Calu3 (cell line): ENCODE measurements around the gene HACE1. TPM values are rescaled to one million over a fixed set of nuclear protein-coding genes. Genes with fewer than 3 reads are reported as not detected.
"Not testable (repeated sequence)": the region's sequence is repeated elsewhere in the genome, so short reads cannot be mapped to it uniquely, and the experiment has no call there.

Experiments used
- BruUV-seq: library from RNA; stranded (reverse); fragments of 400-500 nt; replicated peaks from 2 replicates; lab custom pipeline; 2021; lab: Mats Ljungman, UMichigan
- CTCF ChIA-PET: fragments of 300-600 bp; sonication (Branson Sonifier 250); formaldehyde crosslinking; loops from one replicate; lab custom pipeline; 2022; ENCODE audit warnings: antibody characterized with exemption; lab: Charles Lee
- DNase-seq: peaks from one replicate; pipeline ENCODE4 v3.0.0; 2022
- H3K27ac Mint-ChIP-seq: one replicate; pipeline ENCODE4 v1.8.0; 2022; ENCODE audit warnings: mixed read lengths; ENCODE audit not compliant: unreplicated experiment
- H3K27me3 Mint-ChIP-seq: one replicate; pipeline ENCODE4 v1.8.0; 2022; ENCODE audit warnings: mixed read lengths; ENCODE audit not compliant: unreplicated experiment
- H3K36me3 Mint-ChIP-seq: one replicate; pipeline ENCODE4 v1.8.0; 2022; ENCODE audit warnings: mild to moderate bottlenecking, moderate library complexity, mixed read lengths; ENCODE audit not compliant: insufficient read depth, unreplicated experiment
- H3K4me1 Mint-ChIP-seq: one replicate; pipeline ENCODE4 v1.8.0; 2022; ENCODE audit warnings: mild to moderate bottlenecking, low read depth, mixed read lengths; ENCODE audit not compliant: unreplicated experiment
- H3K4me3 Mint-ChIP-seq: one replicate; pipeline ENCODE4 v1.8.0; 2022; ENCODE audit warnings: mild to moderate bottlenecking, low read depth, moderate library complexity, mixed read lengths; ENCODE audit not compliant: unreplicated experiment
- H3K9me3 Mint-ChIP-seq: one replicate; pipeline ENCODE4 v1.8.0; 2022; ENCODE audit warnings: low read depth, mixed read lengths; ENCODE audit not compliant: unreplicated experiment
- intact Hi-C: fragments of 100-400 bp; cut with micrococcal nuclease; formaldehyde crosslinking; loops from one replicate; pipeline ENCODE4 v1.10.0; 2022; ENCODE audit not compliant: unreplicated experiment
- total RNA-seq: library from RNA; stranded (reverse); gene quantifications from 2 replicates; pipeline ENCODE4 v1.2.3, GENCODE V29; 2022
- TF ChIP-seq, protein P1 (sequence below): fragments of 200-600 bp; IDR thresholded peaks from one replicate; pipeline ENCODE4 v1.8.0; 2022; ENCODE audit warnings: antibody characterized with exemption; ENCODE audit not compliant: unreplicated experiment

Gene HACE1
- total RNA-seq, 1 experiment from 2014 or later, result 12.5 TPM

- TF ChIP-seq, protein P1, sequence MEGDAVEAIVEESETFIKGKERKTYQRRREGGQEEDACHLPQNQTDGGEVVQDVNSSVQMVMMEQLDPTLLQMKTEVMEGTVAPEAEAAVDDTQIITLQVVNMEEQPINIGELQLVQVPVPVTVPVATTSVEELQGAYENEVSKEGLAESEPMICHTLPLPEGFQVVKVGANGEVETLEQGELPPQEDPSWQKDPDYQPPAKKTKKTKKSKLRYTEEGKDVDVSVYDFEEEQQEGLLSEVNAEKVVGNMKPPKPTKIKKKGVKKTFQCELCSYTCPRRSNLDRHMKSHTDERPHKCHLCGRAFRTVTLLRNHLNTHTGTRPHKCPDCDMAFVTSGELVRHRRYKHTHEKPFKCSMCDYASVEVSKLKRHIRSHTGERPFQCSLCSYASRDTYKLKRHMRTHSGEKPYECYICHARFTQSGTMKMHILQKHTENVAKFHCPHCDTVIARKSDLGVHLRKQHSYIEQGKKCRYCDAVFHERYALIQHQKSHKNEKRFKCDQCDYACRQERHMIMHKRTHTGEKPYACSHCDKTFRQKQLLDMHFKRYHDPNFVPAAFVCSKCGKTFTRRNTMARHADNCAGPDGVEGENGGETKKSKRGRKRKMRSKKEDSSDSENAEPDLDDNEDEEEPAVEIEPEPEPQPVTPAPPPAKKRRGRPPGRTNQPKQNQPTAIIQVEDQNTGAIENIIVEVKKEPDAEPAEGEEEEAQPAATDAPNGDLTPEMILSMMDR, result no peak
- no peaks in the 10 kb centered on the region for H3K27me3 Mint-ChIP-seq
- intact Hi-C loops, result no loop called here
- no peaks in the 10 kb centered on the region for H3K36me3 Mint-ChIP-seq
- CTCF ChIA-PET, result no interaction called here
- H3K9me3 Mint-ChIP-seq, result no peaks in the 10 kb centered on the region
- no peak overlapping the region for H3K27ac Mint-ChIP-seq
- DNase-seq, result no peak
- H3K4me3 Mint-ChIP-seq, result no peak overlapping the region
- no peaks in the 10 kb centered on the region for H3K4me1 Mint-ChIP-seq
- no TSS peak for BruUV-seq
These were observed 93.1 kb downstream of the HACE1 start for GRCh38 chr6:104766595-104766994.

- intact Hi-C loops, result no loop called here
- Mint-ChIP-seq H3K4me1 (no peaks in the 10 kb centered on the region), H3K4me3 (no peak overlapping the region), H3K9me3 (peaks cover 14% of the 10 kb centered on the region), H3K36me3 (no peaks in the 10 kb centered on the region), H3K27me3 (no peaks in the 10 kb centered on the region), H3K27ac (no peak overlapping the region)
- TF ChIP-seq, protein P1, result no peak
- CTCF ChIA-PET, result no interaction called here
- DNase-seq, result no peak
- BruUV-seq, result no TSS peak
These were observed 104.8 kb downstream of the HACE1 start for GRCh38 chr6:104754788-104755409.

DNA sequence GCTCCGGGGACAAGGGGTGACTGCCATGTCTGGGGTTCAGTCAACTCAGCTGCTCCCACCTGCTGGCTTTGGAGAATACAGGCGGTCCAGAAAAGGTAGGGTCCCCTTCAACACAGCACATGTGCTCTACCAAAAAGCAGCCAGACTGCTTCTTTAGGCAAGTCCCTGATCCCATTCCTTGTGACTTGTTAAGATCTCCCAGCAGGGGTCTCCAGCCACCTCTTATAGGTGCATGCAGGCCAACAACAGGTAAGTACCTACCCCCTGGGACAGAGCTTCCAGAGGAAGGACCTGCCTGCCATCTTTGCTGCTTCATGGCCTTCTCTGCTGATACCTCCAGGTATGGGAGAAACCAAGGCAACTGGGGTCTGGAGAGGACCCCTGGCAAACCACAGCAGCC lies 106.5 kb downstream of the HACE1 start:
- H3K27me3 Mint-ChIP-seq, result no peaks in the 10 kb centered on the region
- CTCF ChIA-PET, result no interaction called here
- no peaks in the 10 kb centered on the region for H3K36me3 Mint-ChIP-seq
- intact Hi-C loops, result no loop called here
- H3K27ac Mint-ChIP-seq, result no peak overlapping the region
- no peaks in the 10 kb centered on the region for H3K4me1 Mint-ChIP-seq
- no peak for DNase-seq
- TF ChIP-seq, protein P1, result no peak
- peaks cover 11% of the 10 kb centered on the region for H3K9me3 Mint-ChIP-seq
- no TSS peak for BruUV-seq
- H3K4me3 Mint-ChIP-seq, result no peak overlapping the region

DNA sequence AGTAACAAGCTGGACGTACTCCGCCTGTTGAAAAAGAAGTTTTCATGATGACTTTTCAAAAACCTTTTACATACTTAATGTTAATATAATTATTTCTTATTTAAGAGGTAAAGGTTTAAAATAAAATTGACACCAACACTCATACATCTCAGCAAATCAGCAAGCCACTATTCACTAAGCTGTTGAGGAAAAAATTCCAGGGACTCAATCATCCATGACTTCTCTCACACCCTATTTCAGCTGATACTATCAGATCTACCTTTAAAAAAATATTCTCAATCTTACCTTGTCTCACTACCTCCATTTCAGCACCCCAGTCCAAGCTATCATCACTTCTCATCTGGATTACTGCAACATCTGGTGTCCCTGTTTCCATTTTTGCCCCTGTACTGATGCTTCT lies 109.3 kb downstream of the HACE1 start:
- no TSS peak for BruUV-seq
- Mint-ChIP-seq H3K27ac (no peak overlapping the region), H3K4me3 (no peak overlapping the region), H3K4me1 (no peaks in the 10 kb centered on the region), H3K36me3 (no peaks in the 10 kb centered on the region), H3K9me3 (peaks cover 1% of the 10 kb centered on the region), H3K27me3 (no peaks in the 10 kb centered on the region)
- CTCF ChIA-PET, result interaction anchor here (0.6 kb wide), 1 partner anchor 39 kb away, joined by 3 read pairs; no protein-coding TSS in a partner anchor
- TF ChIP-seq, protein P1, result no peak
- intact Hi-C loops, result no loop called here
- no peak for DNase-seq

- H3K4me3 Mint-ChIP-seq, intact Hi-C loops, CTCF ChIA-PET, H3K27me3 Mint-ChIP-seq, DNase-seq, H3K4me1 Mint-ChIP-seq, H3K9me3 Mint-ChIP-seq, H3K27ac Mint-ChIP-seq, H3K36me3 Mint-ChIP-seq, BruUV-seq: not testable (repeated sequence)
These were observed 120.6 kb downstream of the HACE1 start for GRCh38 chr6:104739124-104739523.

DNA sequence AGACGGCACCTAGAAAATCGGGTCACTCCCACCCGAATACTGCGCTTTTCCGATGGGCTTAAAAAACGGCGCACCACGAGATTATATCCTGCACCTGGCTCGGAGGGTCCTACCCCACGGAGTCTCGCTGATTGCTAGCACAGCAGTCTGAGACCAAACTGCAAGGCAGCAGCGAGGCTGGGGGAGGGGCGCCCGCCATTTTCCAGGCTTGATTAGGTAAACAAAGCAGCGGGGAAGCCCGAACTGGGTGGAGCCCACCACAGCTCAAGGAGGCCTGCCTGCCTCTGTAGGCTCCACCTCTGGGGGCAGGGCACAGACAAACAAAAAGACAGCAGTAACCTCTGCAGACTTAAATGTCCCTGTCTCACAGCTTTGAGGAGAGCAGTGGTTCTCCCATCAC lies 122.2 kb downstream of the HACE1 start:
- intact Hi-C loops, H3K4me3 Mint-ChIP-seq, BruUV-seq, H3K4me1 Mint-ChIP-seq, DNase-seq, H3K27me3 Mint-ChIP-seq, H3K36me3 Mint-ChIP-seq, H3K27ac Mint-ChIP-seq, H3K9me3 Mint-ChIP-seq: not testable (repeated sequence)
- CTCF ChIA-PET, result interaction anchor here (0.6 kb wide), 1 partner anchor 37 kb away, joined by 5 read pairs; no protein-coding TSS in a partner anchor
